Measurements from ENCODE around the gene MAPT.
"Not testable (repeated sequence)": the region's sequence is repeated elsewhere in the genome, so short reads cannot be mapped to it uniquely, and the experiment has no call there.

MAPT gene

GRCh38 chr17:45919136-45919535 lies 24.8 kb downstream of the MAPT start:
- Mint-ChIP-seq H3K4me3 (no peak overlapping the region), H3K27ac (no peak overlapping the region), H3K27me3 (peaks cover 7% of the 10 kb centered on the region), H3K9me3 (no peaks in the 10 kb centered on the region), H3K36me3 (ENCODE audit: low read depth) (no peaks in the 10 kb centered on the region), H3K4me1 (ENCODE audit: low read depth) (no peaks in the 10 kb centered on the region)

- Mint-ChIP-seq H3K36me3 (ENCODE audit: low read depth) (no peaks in the 10 kb centered on the region), H3K4me3 (no peak overlapping the region), H3K27ac (no peak overlapping the region), H3K4me1 (ENCODE audit: low read depth) (no peaks in the 10 kb centered on the region), H3K27me3 (peaks cover 9% of the 10 kb centered on the region), H3K9me3 (no peaks in the 10 kb centered on the region)
Measured at GRCh38 chr17:45920083-45920482, 25.7 kb downstream of the MAPT start.

GRCh38 chr17:45923511-45924268 lies 29.3 kb downstream of the MAPT start:
- H3K27ac Mint-ChIP-seq, result no peak overlapping the region
- H3K4me1 Mint-ChIP-seq (ENCODE audit: low read depth), result no peaks in the 10 kb centered on the region
- H3K4me3 Mint-ChIP-seq, result no peak overlapping the region
- H3K27me3 Mint-ChIP-seq, result peaks cover 12% of the 10 kb centered on the region
- no peaks in the 10 kb centered on the region for H3K9me3 Mint-ChIP-seq
- H3K36me3 Mint-ChIP-seq (ENCODE audit: low read depth), result no peaks in the 10 kb centered on the region

GRCh38 chr17:45924332-45924820 lies 30.0 kb downstream of the MAPT start:
- H3K9me3 Mint-ChIP-seq, result no peaks in the 10 kb centered on the region
- H3K27ac Mint-ChIP-seq, result no peak overlapping the region
- no peaks in the 10 kb centered on the region for H3K36me3 Mint-ChIP-seq (ENCODE audit: low read depth)
- peaks cover 12% of the 10 kb centered on the region for H3K27me3 Mint-ChIP-seq
- no peaks in the 10 kb centered on the region for H3K4me1 Mint-ChIP-seq (ENCODE audit: low read depth)
- no peak overlapping the region for H3K4me3 Mint-ChIP-seq

DNA sequence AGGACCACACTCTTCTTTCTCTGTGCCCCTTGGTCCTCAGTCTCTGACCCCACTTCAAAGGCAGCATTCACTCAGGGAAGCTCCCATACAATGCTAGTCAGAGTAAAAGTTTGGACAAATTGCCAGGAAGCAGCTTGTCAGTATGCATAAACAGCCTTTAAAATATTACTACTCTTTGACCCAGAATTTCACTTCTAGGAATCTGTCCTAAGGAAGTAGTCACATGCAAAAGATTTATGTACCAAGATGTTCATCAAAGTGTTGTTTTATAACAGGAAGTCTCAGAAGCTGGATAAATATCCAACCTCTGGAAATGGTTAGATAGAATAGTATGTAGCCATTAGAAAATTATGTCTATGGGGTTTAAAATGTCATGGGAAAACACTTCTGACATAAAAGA lies 31.0 kb downstream of the MAPT start:
- H3K4me3 Mint-ChIP-seq, result no peak overlapping the region
- no peaks in the 10 kb centered on the region for H3K4me1 Mint-ChIP-seq (ENCODE audit: low read depth)
- peaks cover 12% of the 10 kb centered on the region for H3K27me3 Mint-ChIP-seq
- H3K9me3 Mint-ChIP-seq, result no peaks in the 10 kb centered on the region
- no peak overlapping the region for H3K27ac Mint-ChIP-seq
- H3K36me3 Mint-ChIP-seq (ENCODE audit: low read depth), result no peaks in the 10 kb centered on the region

GRCh38 chr17:45927247-45927646 lies 32.9 kb downstream of the MAPT start:
- Mint-ChIP-seq H3K9me3 (no peaks in the 10 kb centered on the region), H3K27ac (no peak overlapping the region), H3K4me3 (no peak overlapping the region), H3K36me3 (ENCODE audit: low read depth) (no peaks in the 10 kb centered on the region), H3K27me3 (peaks cover 16% of the 10 kb centered on the region), H3K4me1 (ENCODE audit: low read depth) (no peaks in the 10 kb centered on the region)

GRCh38 chr17:45929344-45929743 lies 35.0 kb downstream of the MAPT start:
- Mint-ChIP-seq H3K27ac (no peak overlapping the region), H3K4me3 (no peak overlapping the region), H3K27me3 (peaks cover 16% of the 10 kb centered on the region)

GRCh38 chr17:45930420-45930951 lies 36.1 kb downstream of the MAPT start:
- Mint-ChIP-seq H3K36me3 (ENCODE audit: low read depth) (no peaks in the 10 kb centered on the region), H3K27ac (no peak overlapping the region), H3K9me3 (no peaks in the 10 kb centered on the region), H3K4me3 (no peak overlapping the region), H3K27me3 (peaks cover 10% of the 10 kb centered on the region), H3K4me1 (ENCODE audit: low read depth) (no peaks in the 10 kb centered on the region)

More at GRCh38 chr17:45929344-45929743, 35.0 kb downstream of the MAPT start:
- Mint-ChIP-seq H3K4me1 (ENCODE audit: low read depth) (no peaks in the 10 kb centered on the region), H3K36me3 (ENCODE audit: low read depth) (no peaks in the 10 kb centered on the region), H3K9me3 (no peaks in the 10 kb centered on the region)

DNA sequence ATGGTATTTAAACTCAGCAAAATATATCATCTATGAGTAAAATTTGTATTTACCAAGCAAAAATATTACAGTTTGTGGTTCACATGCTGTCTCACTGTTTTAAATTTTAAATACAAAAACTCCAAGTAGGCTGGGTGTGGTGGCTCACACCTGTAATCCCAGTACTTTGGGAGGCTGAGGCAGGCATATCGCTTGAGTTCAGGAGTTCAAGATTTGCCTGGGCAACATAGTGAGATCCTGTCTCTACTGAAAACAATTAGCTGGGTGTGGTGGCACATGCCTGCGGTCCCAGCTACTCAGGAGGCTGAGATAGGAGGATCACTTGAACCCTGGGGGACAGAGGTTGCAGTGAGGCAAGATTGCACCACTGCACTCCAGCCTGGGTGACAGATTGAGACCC lies 37.3 kb downstream of the MAPT start:
- Mint-ChIP-seq H3K36me3 (ENCODE audit: low read depth) (no peaks in the 10 kb centered on the region), H3K4me1 (ENCODE audit: low read depth) (no peaks in the 10 kb centered on the region), H3K27ac (no peak overlapping the region), H3K27me3 (peaks cover 20% of the 10 kb centered on the region), H3K9me3 (no peaks in the 10 kb centered on the region), H3K4me3 (no peak overlapping the region)

- H3K27ac Mint-ChIP-seq, result no peak overlapping the region
Measured at GRCh38 chr17:45934044-45934979, 40.0 kb downstream of the MAPT start.

GRCh38 chr17:45935197-45935709 lies 40.9 kb downstream of the MAPT start:
- no peaks in the 10 kb centered on the region for H3K36me3 Mint-ChIP-seq (ENCODE audit: low read depth)
- no peak overlapping the region for H3K27ac Mint-ChIP-seq
- H3K4me1 Mint-ChIP-seq (ENCODE audit: low read depth), result no peaks in the 10 kb centered on the region
- H3K27me3 Mint-ChIP-seq, result peaks cover 30% of the 10 kb centered on the region
- no peak overlapping the region for H3K4me3 Mint-ChIP-seq
- H3K9me3 Mint-ChIP-seq, result no peaks in the 10 kb centered on the region

More at GRCh38 chr17:45934044-45934979, 40.0 kb downstream of the MAPT start:
- Mint-ChIP-seq H3K27me3 (peaks cover 24% of the 10 kb centered on the region), H3K4me3 (no peak overlapping the region), H3K4me1 (ENCODE audit: low read depth) (no peaks in the 10 kb centered on the region), H3K36me3 (ENCODE audit: low read depth) (no peaks in the 10 kb centered on the region), H3K9me3 (no peaks in the 10 kb centered on the region)

DNA sequence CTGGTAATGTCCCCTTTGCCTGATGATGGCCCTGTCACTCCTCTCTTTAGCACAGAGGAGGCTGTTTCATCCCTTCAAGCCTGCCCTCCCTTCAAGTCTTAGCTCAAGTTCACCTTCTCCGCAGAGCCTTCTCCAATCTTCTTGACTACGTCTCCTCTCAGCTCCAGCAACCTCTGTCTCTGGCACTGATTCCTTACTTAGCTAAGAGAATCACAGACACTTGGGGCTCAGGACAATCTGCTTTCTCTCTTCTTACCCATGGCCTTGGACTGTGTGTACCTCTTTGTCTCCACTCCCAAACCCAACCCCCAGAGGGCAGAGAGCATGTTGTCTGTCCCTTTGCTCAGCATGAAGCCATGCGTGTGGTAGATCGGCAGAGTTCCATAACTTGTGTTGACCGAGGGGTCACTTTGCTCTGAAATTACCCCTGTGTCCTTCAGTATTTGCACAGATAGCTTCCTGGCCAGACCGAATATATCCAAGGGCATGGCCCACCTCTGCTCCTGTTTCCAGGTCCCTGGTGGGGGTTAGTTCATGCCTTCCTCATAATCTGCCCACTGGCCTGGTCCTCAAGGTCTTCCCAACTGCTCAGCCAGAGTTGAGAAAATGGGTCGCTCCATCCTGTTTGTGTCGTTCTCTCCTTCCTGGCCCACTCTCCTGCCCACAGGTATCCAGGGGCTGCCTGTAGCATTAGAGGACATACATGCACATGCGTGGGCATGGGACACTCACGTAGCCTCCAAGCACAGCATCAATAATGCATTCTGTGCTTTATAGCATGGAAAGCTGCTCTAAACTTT lies 41.6 kb downstream of the MAPT start:
- H3K27me3 Mint-ChIP-seq, result peaks cover 31% of the 10 kb centered on the region
- H3K4me1 Mint-ChIP-seq (ENCODE audit: low read depth), result no peaks in the 10 kb centered on the region
- no peak overlapping the region for H3K27ac Mint-ChIP-seq
- no peaks in the 10 kb centered on the region for H3K36me3 Mint-ChIP-seq (ENCODE audit: low read depth)
- H3K9me3 Mint-ChIP-seq, result no peaks in the 10 kb centered on the region
- no peak overlapping the region for H3K4me3 Mint-ChIP-seq

- no peak overlapping the region for H3K4me3 Mint-ChIP-seq
- H3K36me3 Mint-ChIP-seq (ENCODE audit: low read depth), result no peaks in the 10 kb centered on the region
- no peaks in the 10 kb centered on the region for H3K4me1 Mint-ChIP-seq (ENCODE audit: low read depth)
- no peaks in the 10 kb centered on the region for H3K9me3 Mint-ChIP-seq
- H3K27ac Mint-ChIP-seq, result no peak overlapping the region
- H3K27me3 Mint-ChIP-seq, result peaks cover 30% of the 10 kb centered on the region
Measured at GRCh38 chr17:45936610-45937009, 42.3 kb downstream of the MAPT start.

DNA sequence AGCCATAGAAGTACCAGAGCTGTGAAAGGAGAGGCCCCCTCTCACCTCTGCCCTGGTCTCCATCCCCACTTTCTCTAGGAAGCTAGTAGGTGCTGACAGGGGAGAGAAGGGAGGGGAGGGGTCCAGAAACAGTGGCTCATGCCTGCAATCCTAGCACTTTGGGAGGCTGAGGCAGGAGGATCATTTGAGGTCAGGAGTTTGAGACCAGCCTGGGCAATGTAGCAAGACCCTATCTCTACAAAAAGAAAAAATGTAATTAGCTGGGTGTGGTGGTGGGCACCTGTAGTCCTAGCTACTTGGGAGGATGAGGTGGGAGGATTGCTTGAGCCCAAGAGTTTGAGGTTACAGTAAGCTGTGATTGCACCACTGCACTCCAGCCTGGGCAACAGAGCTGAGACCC lies 42.8 kb downstream of the MAPT start:
- H3K4me3 Mint-ChIP-seq; H3K4me1 Mint-ChIP-seq (ENCODE audit: low read depth); H3K9me3 Mint-ChIP-seq; H3K27ac Mint-ChIP-seq; H3K36me3 Mint-ChIP-seq (ENCODE audit: low read depth): not testable (repeated sequence)
- peaks cover 32% of the 10 kb centered on the region for H3K27me3 Mint-ChIP-seq
